ENCODE results near the gene CKAP5. TPM values are rescaled to one million over a fixed set of nuclear protein-coding genes. Genes with fewer than 3 reads are reported as not detected.

CKAP5 gene
- polyA plus RNA-seq, 1 donor (not counting 4 experiments of a cell fraction or from before 2014, with no cell fraction given) = 96.4 TPM

- DNase-seq (ENCODE audit: low read depth, low spot score) (no peak), FAIRE-seq (no peak)
- Histone ChIP-seq H3K9me1 (ENCODE audit: control insufficient read depth, extremely low read depth, insufficient read depth, low read length) (no peaks in the 10 kb centered on the region), H2AFZ (ENCODE audit: control insufficient read depth, low read length) (no peak overlapping the region), H3K4me1 (ENCODE audit: control insufficient read depth, extremely low read depth, insufficient read depth, low read length) (peaks cover 7% of the 10 kb centered on the region), H3K9me3 (ENCODE audit: control insufficient read depth, low read depth, low read length) (no peaks in the 10 kb centered on the region), H3K27me3 (ENCODE audit: control insufficient read depth, extremely low read depth, insufficient read depth, low read length) (no peaks in the 10 kb centered on the region), H3K4me2 (ENCODE audit: control insufficient read depth, extremely low read depth, insufficient read depth, low read depth, low read length) (no peak overlapping the region), H3K4me3 (ENCODE audit: control insufficient read depth in 2 of 3, extremely low read depth in 1 of 3, insufficient read depth in 2 of 3, low read depth in 1 of 3, low read length in 3 of 3) (no peak overlapping the region), H3K9ac (ENCODE audit: control insufficient read depth, extremely low read depth, insufficient read depth, low read length) (no peak overlapping the region), H4K20me1 (ENCODE audit: control insufficient read depth, extremely low read depth, insufficient read depth, low read length) (no peaks in the 10 kb centered on the region), H3K79me2 (ENCODE audit: control insufficient read depth, insufficient read depth, low read length) (no peaks in the 10 kb centered on the region), H3K27ac (ENCODE audit: control insufficient read depth, insufficient read depth, low read length) (no peak overlapping the region), H3K36me3 (ENCODE audit: control insufficient read depth in 2 of 2, extremely low read depth in 1 of 2, insufficient read depth in 2 of 2, low read length in 2 of 2) (peaks cover 0 to 1% of the 10 kb centered on the region in 2 experiments)
- TF ChIP-seq EZH2 (IDR thresholded peaks at IDR 0.05; ENCODE audit: low read length) (no peak), CTCF (optimal IDR thresholded peaks at IDR 0.05 in 1 of 3, IDR thresholded peaks at IDR 0.05 in 1 of 3, conservative IDR thresholded peaks at IDR 0.05 in 1 of 3; ENCODE audit: extremely low read depth in 1 of 3, insufficient read depth in 2 of 3, low read length in 3 of 3) (no peak)
- dilution Hi-C loops (cut with MboI; ENCODE audit: extremely low pct_ligation_motif_present, low sequenced_read_pairs) = no loop called here
Measured at GRCh38 chr11:46712874-46713576, 133.1 kb downstream of the CKAP5 start.

GRCh38 chr11:46711303-46711702 lies 134.8 kb downstream of the CKAP5 start:
- H4K20me1 ChIP-seq (ENCODE audit: control insufficient read depth, extremely low read depth, insufficient read depth, low read length) = no peaks in the 10 kb centered on the region
- no peaks in the 10 kb centered on the region for H3K9me1 ChIP-seq (ENCODE audit: control insufficient read depth, extremely low read depth, insufficient read depth, low read length)
- H3K36me3 ChIP-seq (ENCODE audit: control insufficient read depth in 2 of 2, extremely low read depth in 1 of 2, insufficient read depth in 2 of 2, low read length in 2 of 2) = peaks cover 10 to 16% of the 10 kb centered on the region in 2 experiments
- no peak for TF ChIP-seq CTCF (optimal IDR thresholded peaks at IDR 0.05 in 1 of 3, IDR thresholded peaks at IDR 0.05 in 1 of 3, conservative IDR thresholded peaks at IDR 0.05 in 1 of 3; ENCODE audit: extremely low read depth in 1 of 3, insufficient read depth in 2 of 3, low read length in 3 of 3)
- TF ChIP-seq EZH2 (IDR thresholded peaks at IDR 0.05; ENCODE audit: low read length) = no peak
- H3K27ac ChIP-seq (ENCODE audit: control insufficient read depth, insufficient read depth, low read length) = no peak overlapping the region
- FAIRE-seq (no peak), DNase-seq (ENCODE audit: low read depth, low spot score) (no peak)
- no peak overlapping the region for H3K4me3 ChIP-seq (ENCODE audit: control insufficient read depth in 2 of 3, extremely low read depth in 1 of 3, insufficient read depth in 2 of 3, low read depth in 1 of 3, low read length in 3 of 3)
- H3K9me3 ChIP-seq (ENCODE audit: control insufficient read depth, low read depth, low read length) = no peaks in the 10 kb centered on the region
- H3K79me2 ChIP-seq (ENCODE audit: control insufficient read depth, insufficient read depth, low read length) = no peaks in the 10 kb centered on the region
- H2AFZ ChIP-seq (ENCODE audit: control insufficient read depth, low read length) = no peak overlapping the region
- dilution Hi-C loops (cut with MboI; ENCODE audit: extremely low pct_ligation_motif_present, low sequenced_read_pairs) = no loop called here
- H3K9ac ChIP-seq (ENCODE audit: control insufficient read depth, extremely low read depth, insufficient read depth, low read length) = no peak overlapping the region
- H3K4me1 ChIP-seq (ENCODE audit: control insufficient read depth, extremely low read depth, insufficient read depth, low read length) = peaks cover 6% of the 10 kb centered on the region
- no peak overlapping the region for H3K4me2 ChIP-seq (ENCODE audit: control insufficient read depth, extremely low read depth, insufficient read depth, low read depth, low read length)
- H3K27me3 ChIP-seq (ENCODE audit: control insufficient read depth, extremely low read depth, insufficient read depth, low read length) = no peaks in the 10 kb centered on the region
